GM21723 (cell line): ENCODE measurements around the gene FRMD5.

Source experiments
- ATAC-seq: cut with Tn5 transposase; IDR thresholded peaks from one replicate; pipeline ENCODE4 v1.9.1; 2021; ENCODE audit warnings: mild to moderate bottlenecking, moderate library complexity; ENCODE audit not compliant: unreplicated experiment

FRMD5 gene

DNA sequence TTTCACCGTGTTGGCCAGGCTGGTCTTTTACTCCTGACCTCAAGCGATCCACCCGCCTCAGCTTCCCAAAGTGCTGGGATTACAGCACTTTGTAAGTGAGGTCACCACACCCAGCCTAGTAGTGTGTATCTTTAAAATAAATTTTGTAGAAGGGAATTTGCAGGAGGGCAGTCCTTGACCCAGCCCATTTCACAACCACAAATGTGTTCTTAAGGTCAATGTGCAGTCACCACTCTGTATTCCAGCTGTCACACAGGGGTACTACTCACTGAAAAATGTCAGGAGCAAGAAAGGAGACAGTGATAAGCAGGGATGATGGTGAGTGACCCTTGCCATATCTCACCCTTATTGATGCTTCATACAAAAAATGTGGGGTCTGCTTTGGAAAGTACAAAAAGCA lies 98.5 kb downstream of the FRMD5 start:
- no peak for ATAC-seq

- ATAC-seq = no peak
Measured at GRCh38 chr15:44094781-44095180, 100.3 kb downstream of the FRMD5 start.

DNA sequence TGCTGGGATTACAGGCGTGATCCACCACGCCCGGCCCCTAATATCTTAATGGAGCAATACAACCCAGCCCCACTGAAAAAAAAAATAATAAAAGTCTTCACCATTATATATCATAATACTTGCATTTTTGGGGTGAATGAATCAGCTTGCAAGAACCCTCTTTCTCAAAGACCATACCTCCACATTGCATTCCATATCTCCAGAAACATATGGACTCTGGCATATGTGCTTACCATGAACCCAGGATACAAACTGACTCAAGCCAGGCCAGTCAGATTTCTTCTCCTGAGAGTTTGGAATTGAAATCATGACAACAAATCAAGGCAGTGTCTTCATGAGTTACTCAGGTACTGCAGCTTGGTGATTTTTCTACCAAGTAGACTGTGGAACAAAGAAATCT lies 101.2 kb downstream of the FRMD5 start:
- no peak for ATAC-seq

- no peak for ATAC-seq
Measured at GRCh38 chr15:44092221-44092620, 102.8 kb downstream of the FRMD5 start.

GRCh38 chr15:44087578-44088465 lies 107.2 kb downstream of the FRMD5 start:
- ATAC-seq = no peak

- ATAC-seq = no peak
Measured at GRCh38 chr15:44084770-44085169, 110.3 kb downstream of the FRMD5 start.

GRCh38 chr15:44084171-44084570 lies 110.9 kb downstream of the FRMD5 start:
- ATAC-seq = no peak

- ATAC-seq = no peak
Measured at GRCh38 chr15:44082558-44083157, 112.4 kb downstream of the FRMD5 start.

GRCh38 chr15:44081026-44082013 lies 113.8 kb downstream of the FRMD5 start:
- ATAC-seq = no peak

DNA sequence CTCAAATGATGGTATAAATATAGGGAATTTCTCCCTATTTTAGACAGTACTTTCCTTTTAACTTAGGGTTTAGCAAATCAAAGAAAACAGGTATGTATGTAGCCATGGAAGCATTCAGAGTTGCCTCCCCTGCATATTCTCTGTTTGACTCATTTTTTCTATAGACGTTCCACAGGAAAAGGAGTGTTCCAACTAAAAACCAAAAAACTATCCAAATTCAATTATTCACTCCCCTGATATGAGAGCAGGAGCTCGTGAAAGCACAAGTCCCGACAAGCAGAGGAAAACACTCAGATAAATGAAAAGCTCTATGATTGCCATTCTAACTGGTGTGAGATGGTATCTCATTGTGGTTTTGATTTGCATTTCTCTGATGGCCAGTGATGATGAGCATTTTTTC lies 119.5 kb downstream of the FRMD5 start:
- no peak for ATAC-seq

DNA sequence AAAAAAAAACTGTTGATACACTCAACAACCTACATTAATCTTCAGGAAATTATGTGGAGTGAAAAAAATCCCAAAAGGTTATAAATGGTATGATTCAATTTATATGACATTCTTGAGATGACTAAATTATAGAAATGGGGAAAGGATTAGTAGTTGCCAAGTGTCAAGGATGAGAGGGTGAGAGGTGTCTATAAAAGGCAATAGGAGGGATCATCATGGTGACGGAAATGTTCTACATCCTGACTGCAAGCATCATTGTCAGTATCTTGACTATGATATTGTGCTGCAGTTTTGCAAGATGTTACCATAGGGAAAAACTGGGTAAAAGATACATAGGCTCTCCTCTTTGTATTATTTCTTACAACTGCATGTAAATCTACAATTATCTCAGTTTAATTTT lies 125.6 kb downstream of the FRMD5 start:
- ATAC-seq = no peak

- ATAC-seq = no peak
Measured at GRCh38 chr15:44068347-44068746, 126.7 kb downstream of the FRMD5 start.

DNA sequence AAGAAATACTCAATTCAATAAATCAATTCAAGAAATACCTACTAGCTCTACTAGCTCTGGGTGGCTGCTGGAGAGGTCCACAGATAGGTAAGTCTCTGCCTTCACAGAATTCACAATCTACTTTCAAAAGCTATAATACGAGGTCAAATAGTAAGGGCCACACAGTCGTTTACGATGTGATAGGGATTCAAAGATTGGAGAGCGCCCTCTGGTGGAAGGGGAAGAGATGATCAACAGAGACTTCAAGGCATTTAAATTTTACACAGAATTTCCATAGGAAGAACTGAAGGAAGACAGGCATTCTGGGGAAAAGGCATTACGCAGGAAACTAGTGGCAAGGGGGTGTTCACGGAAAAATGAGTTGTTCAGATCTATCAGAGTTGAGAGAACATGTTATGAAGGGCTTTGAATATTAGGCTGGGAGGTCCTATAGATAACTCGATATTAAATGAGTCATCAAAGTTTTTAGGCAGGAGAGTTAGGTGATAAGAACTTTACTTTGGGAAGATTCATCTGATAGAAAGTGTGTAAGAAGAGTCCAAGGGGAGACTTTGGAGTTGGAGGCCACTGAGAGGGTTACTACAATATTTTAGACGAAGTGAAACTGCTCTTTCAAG lies 128.8 kb downstream of the FRMD5 start:
- no peak for ATAC-seq

- no peak for ATAC-seq
Measured at GRCh38 chr15:44064706-44065105, 130.4 kb downstream of the FRMD5 start.

DNA sequence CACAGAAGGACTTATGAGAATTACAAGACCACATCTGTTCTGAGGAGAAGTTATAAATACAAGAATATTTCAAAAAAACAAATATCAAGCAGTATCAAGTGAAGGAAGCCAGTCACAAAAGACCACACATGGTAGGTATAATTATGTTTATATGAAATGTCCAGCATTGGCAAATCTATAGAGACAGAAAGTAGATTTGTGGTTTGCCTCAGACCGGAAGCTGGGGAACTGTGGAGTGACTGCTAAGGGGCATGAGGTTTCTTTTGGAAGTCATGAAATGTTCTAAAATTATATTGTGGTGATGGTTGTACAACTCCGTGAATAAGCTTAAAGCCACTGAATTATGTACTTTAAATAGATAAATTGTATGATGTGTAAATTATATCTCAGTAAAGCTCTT lies 136.9 kb downstream of the FRMD5 start:
- no peak for ATAC-seq

DNA sequence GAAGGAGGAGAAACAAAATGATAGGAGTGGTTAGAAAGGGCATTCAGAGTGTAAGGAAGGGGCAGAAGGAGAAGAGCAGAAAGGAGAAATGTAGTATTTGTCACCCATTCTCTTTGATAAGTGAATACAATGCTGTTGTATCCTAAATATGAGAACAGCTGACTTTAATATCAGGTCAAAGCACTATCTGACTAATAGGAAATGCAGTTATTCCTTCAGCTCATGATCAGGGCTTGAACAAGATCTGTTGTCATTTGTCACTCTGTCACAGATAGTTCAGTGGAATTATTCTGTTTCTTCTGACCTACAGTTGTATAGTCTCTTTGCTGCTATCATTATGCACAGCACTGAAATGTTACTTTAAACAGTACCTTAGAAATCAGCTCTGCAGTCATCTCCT lies 149.4 kb downstream of the FRMD5 start:
- no peak for ATAC-seq

DNA sequence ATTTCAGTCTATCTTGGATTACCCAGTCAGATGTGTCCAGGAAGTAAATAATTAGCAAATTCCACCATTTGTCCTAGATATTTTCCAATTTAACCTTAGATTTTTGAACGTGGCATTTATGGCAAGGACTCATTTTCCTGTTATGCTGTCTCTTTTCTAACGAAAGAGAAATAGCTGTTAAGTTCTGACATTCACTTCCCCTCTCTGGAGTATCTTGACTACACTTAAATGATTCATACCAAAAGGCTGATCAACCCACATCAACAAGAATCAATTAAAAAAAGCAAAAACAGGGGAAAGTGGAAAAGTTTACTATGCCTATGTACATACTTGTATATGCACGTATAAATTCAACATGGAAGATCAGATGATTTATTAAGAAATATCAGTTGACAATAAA lies 149.9 kb downstream of the FRMD5 start:
- no peak for ATAC-seq

DNA sequence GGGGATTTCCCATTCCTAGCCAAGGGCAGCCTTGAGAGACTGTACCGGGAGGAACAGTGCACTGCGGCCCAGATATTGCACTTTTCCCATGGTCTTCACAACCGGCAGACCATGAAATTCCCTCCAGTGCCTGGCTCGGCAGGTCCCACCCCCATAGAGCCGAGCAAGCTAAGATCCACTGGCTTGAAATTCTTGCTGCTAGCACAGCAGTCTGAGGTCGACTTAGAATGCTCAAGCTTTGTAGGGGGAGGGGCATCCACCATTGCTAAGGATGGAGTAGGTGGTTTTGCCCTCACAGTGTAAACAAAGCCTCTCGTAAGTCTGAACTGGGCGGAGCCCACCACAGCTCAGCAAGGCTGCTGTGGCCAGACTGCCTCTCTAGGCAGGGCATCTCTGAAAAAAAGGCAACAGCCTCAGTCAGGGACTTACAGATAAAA lies 156.3 kb downstream of the FRMD5 start:
- no peak for ATAC-seq

DNA sequence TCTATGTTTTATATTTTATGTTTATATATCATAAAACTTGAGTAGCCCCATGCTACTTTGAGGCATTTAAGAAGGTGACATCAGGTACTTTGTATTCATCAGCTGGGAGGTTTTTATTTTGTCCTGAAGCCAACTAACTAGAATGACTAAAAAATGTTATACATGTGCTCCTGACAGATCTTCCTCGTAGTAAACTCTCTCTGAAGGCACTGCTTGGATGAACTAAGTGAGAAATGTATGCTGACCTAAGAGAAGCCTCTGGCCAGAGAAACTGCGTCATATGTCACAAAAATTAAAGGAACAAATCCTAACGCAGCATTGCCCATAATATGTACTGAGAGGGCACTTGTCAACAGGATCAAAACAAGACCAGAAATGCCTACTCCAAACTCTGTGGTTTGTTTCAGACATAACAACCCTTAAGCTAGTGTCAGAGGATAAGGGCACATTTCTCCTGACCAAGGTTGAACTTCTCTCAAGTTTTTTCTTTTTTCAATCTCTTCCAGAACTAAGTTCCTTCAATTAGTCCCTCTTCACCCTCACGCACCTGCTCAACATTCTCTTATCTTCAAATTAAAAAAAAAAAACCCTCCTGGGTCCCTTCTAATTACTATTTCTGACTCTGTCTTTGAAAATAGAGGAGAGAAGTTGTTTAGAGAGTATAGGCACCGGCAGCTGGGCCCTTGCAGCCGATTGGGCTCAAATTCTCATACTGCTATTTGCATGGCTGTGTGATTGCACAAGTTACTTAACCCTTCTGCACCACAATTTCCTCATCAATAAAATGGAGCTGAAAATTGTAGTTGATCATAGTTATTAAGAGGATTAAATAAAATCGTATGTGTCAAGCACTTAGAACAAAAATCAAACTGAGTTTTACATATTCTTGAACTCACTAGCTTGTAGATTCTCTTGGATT lies 159.0 kb downstream of the FRMD5 start:
- no peak for ATAC-seq
